HCT116 (cell line): Measurements from ENCODE around the gene VTI1A. TPM values are rescaled to one million over a fixed set of nuclear protein-coding genes. Genes with fewer than 3 reads are reported as not detected.

Experiments used
- ATAC-seq: fragments of 200-7000 bp; cut with Tn5 transposase; 2 replicates; pipeline ENCODE4 v1.9.1; 2020; ENCODE audit warnings: mild to moderate bottlenecking, moderate library complexity
- BruUV-seq: library from RNA; stranded (reverse); fragments of 400-500 nt; replicated peaks from 2 replicates; lab custom pipeline; 2021; lab: Mats Ljungman, UMichigan
- CTCF ChIA-PET: fragments of 300-600 bp; sonication (Branson Sonifier 250); formaldehyde crosslinking; loops from one replicate; lab custom pipeline; 2021; ENCODE audit warnings: antibody characterized with exemption; lab: Charles Lee
- POLR2A ChIA-PET: fragments of 300-600, 350-600 bp; sonication (Branson Sonifier 250); formaldehyde crosslinking; loops from one replicate; lab custom pipeline; 2021; ENCODE audit warnings: antibody characterized with exemption; lab: Charles Lee
- RAD21 ChIA-PET, 2 experiments: fragments of 300-600 bp; sonication (Branson Sonifier 250); formaldehyde crosslinking; loops; one replicate each; lab custom pipeline; 2023; ENCODE audit warnings: low total read pairs in 2 of 2; ENCODE audit not compliant: uncharacterized antibody in 2 of 2, unreplicated experiment in 2 of 2, low non-redundant PET in 1 of 2; lab: Charles Lee
- DNase-seq: peaks from one replicate; pipeline ENCODE4 v3.0.0-alpha.2; 2010; ENCODE audit warnings: low read depth, low spot score
- H2AFZ ChIP-seq: fragments of 200-600 bp; shearing (Covaris generic), sonication (generic); 2 replicates; pipeline ENCODE4 v1.6.1; 2017; ENCODE audit warnings: low read depth, mixed run types, mixed read lengths, antibody characterized with exemption, low read length; ENCODE audit not compliant: poor library complexity, severe bottlenecking
- H3K27ac ChIP-seq: 2 replicates; pipeline ENCODE4 v1.5.1; 2012; ENCODE audit warnings: low read depth, low read length
- H3K27me3 ChIP-seq: fragments of 200-600 bp; sonication (generic); 2 replicates; pipeline ENCODE4 v1.6.1; 2016; ENCODE audit warnings: mixed run types, low read length, mixed read lengths; ENCODE audit not compliant: insufficient read depth
- H3K36me3 ChIP-seq, 2 experiments: fragments of 200-500 bp in 1 of 2; fragments of 200-600 bp in 1 of 2; sonication (Bioruptor generic) in 1 of 2; sonication (generic) in 1 of 2; 2 replicates each; pipeline versions ENCODE4 v1.5.1 to v1.6.1; 2014 to 2016; ENCODE audit warnings: low read length in 2 of 2, inconsistent platforms in 1 of 2, mixed read lengths in 1 of 2, mixed run types in 1 of 2; ENCODE audit not compliant: insufficient read depth in 2 of 2, control insufficient read depth in 1 of 2
- H3K4me1 ChIP-seq, 2 experiments: fragments of 200-600 bp in 1 of 2; sonication (generic) in 1 of 2; 2 replicates each; pipeline versions ENCODE4 v1.5.1 to v1.6.1; 2012 to 2017; ENCODE audit warnings: low read length in 2 of 2, inconsistent platforms in 1 of 2, mild to moderate bottlenecking in 1 of 2, mixed read lengths in 1 of 2, mixed run types in 1 of 2, moderate library complexity in 1 of 2; ENCODE audit not compliant: insufficient read depth in 2 of 2, control insufficient read depth in 1 of 2
- H3K4me2 ChIP-seq: fragments of 200-600 bp; sonication (generic); 2 replicates; pipeline ENCODE4 v1.6.1; 2017; ENCODE audit warnings: mixed run types, low read length, mixed read lengths
- H3K4me3 ChIP-seq, 2 experiments: fragments of 200-600 bp in 1 of 2; sonication (generic) in 1 of 2; replicated peaks in 1 of 2; 2 replicates each; pipeline ENCODE4 v1.5.1; 2011 to 2016; ENCODE audit warnings: low read length in 2 of 2, control low read depth in 1 of 2, low read depth in 1 of 2, mild to moderate bottlenecking in 1 of 2, mixed read lengths in 1 of 2, mixed run types in 1 of 2
- H3K79me2 ChIP-seq: fragments of 200-600 bp; sonication (generic); 2 replicates; pipeline ENCODE4 v1.6.1; 2017; ENCODE audit warnings: mild to moderate bottlenecking, mixed run types, low read length, moderate library complexity, mixed read lengths; ENCODE audit not compliant: insufficient read depth
- H3K9ac ChIP-seq: fragments of 200-600 bp; sonication (generic); 2 replicates; pipeline ENCODE4 v1.6.1; 2016; ENCODE audit warnings: low read length, mixed read lengths
- H3K9me2 ChIP-seq: fragments of 200-600 bp; sonication (generic), shearing (Covaris generic); 2 replicates; pipeline ENCODE4 v1.6.1; 2017; ENCODE audit warnings: mixed run types, mild to moderate bottlenecking, moderate library complexity; ENCODE audit not compliant: insufficient read depth
- H3K9me3 ChIP-seq, 2 experiments: fragments of 200-500 bp in 1 of 2; fragments of 200-600 bp in 1 of 2; sonication (Bioruptor generic) in 1 of 2; sonication (generic) in 1 of 2; 2 replicates each; pipeline ENCODE4 v1.6.1; 2014 to 2017; ENCODE audit warnings: low read length in 2 of 2, mixed read lengths in 2 of 2, inconsistent platforms in 1 of 2, low read depth in 1 of 2, mild to moderate bottlenecking in 1 of 2, mixed run types in 1 of 2, moderate library complexity in 1 of 2; ENCODE audit not compliant: control insufficient read depth in 1 of 2, insufficient read depth in 1 of 2
- H4K20me1 ChIP-seq: fragments of 200-600 bp; sonication (generic), shearing (Covaris generic); 2 replicates; pipeline ENCODE4 v1.6.1; 2017; ENCODE audit warnings: mixed run types, mild to moderate bottlenecking, moderate library complexity; ENCODE audit not compliant: insufficient read depth
- CBX3 ChIP-seq: IDR thresholded peaks from 2 replicates; pipeline ENCODE4 v1.6.1; 2012; ENCODE audit warnings: low read depth
- CTCF ChIP-seq, 3 experiments: fragments of 200-600 bp in 1 of 3; sonication (generic) in 1 of 3; IDR thresholded peaks in 2 of 3; conservative IDR thresholded peaks in 1 of 3; 2 replicates each; pipeline ENCODE4 v1.5.1; 2012 to 2017; ENCODE audit warnings: low read depth in 2 of 3, low read length in 2 of 3, antibody characterized with exemption in 1 of 3, borderline replicate concordance in 1 of 3, control low read depth in 1 of 3, mild to moderate bottlenecking in 1 of 3, mixed read lengths in 1 of 3, mixed run types in 1 of 3, moderate library complexity in 1 of 3; ENCODE audit not compliant: insufficient read depth in 1 of 3
- REST ChIP-seq: IDR thresholded peaks from 2 replicates; pipeline ENCODE4 v1.6.1; 2012; ENCODE audit warnings: low read depth
- TCF7L2 ChIP-seq: IDR thresholded peaks from 2 replicates; pipeline ENCODE4 v1.7.0; 2011; ENCODE audit warnings: borderline replicate concordance, inconsistent platforms; ENCODE audit not compliant: insufficient read depth, insufficient read length; ENCODE audit errors: extremely low read depth
- ZFX ChIP-seq: fragments of 450-650 bp; IDR thresholded peaks from 2 replicates; pipeline ENCODE4 v1.6.1; 2017
- intact Hi-C: fragments of 100-400 bp; cut with micrococcal nuclease; formaldehyde crosslinking; loops from 2 replicates; pipeline ENCODE4 v1.10.0; 2022
- total RNA-seq: library from RNA; stranded (reverse); gene quantifications from one replicate; pipeline ENCODE4 v1.2.1, GENCODE V29; 2021; ENCODE audit not compliant: unreplicated experiment

The VTI1A gene
- total RNA-seq, 1 experiment from 2014 or later: 80.7 TPM

- TF ChIP-seq REST: no peak
Measured at GRCh38 chr10:112407696-112408095, 39.3 kb upstream of the VTI1A start (continued).

GRCh38 chr10:112409299-112409698 is 37.7 kb upstream of the VTI1A start:
- intact Hi-C loops: no loop called here
- H3K4me1 ChIP-seq: peaks cover 21 to 51% of the 10 kb centered on the region in 2 experiments
- H4K20me1 ChIP-seq: no peaks in the 10 kb centered on the region
- ChIA-PET RAD21 (no interaction called here), POLR2A (interaction anchor here (1.3 kb wide), 1 partner anchor 16 kb away, joined by 3 read pairs; no protein-coding TSS in a partner anchor), CTCF (interaction anchor here (0.9 to 1.9 kb wide), 2 partner anchors 9 to 26 kb away, joined by 3 to 6 read pairs; no protein-coding TSS in a partner anchor)
- no peaks in the 10 kb centered on the region for H3K9me2 ChIP-seq
- no peak overlapping the region for H3K27ac ChIP-seq
- H3K79me2 ChIP-seq: no peaks in the 10 kb centered on the region
- TF ChIP-seq REST (no peak), CTCF (IDR thresholded peaks at IDR 0.05 in 2 of 3, conservative IDR thresholded peaks at IDR 0.05 in 1 of 3; ENCODE audit: borderline replicate concordance in 1 of 3, insufficient read depth in 1 of 3, low read depth in 2 of 3, low read length in 2 of 3) (no peak), ZFX (no peak), CBX3 (no peak), TCF7L2 (no peak)
- no peak overlapping the region for H3K4me2 ChIP-seq
- BruUV-seq: no TSS peak
- no peak overlapping the region for H3K9ac ChIP-seq
- H3K9me3 ChIP-seq: no peaks in the 10 kb centered on the region; a peak in 1 of 4 replicates
- DNase-seq: no peak
- no peak for ATAC-seq
- no peak overlapping the region for H3K4me3 ChIP-seq
- no peak overlapping the region for H2AFZ ChIP-seq
- H3K36me3 ChIP-seq: peaks cover 74 to 78% of the 10 kb centered on the region in 2 experiments
- H3K27me3 ChIP-seq: no peaks in the 10 kb centered on the region
